ENCODE results near the gene DCAF8.

Gene DCAF8

DNA sequence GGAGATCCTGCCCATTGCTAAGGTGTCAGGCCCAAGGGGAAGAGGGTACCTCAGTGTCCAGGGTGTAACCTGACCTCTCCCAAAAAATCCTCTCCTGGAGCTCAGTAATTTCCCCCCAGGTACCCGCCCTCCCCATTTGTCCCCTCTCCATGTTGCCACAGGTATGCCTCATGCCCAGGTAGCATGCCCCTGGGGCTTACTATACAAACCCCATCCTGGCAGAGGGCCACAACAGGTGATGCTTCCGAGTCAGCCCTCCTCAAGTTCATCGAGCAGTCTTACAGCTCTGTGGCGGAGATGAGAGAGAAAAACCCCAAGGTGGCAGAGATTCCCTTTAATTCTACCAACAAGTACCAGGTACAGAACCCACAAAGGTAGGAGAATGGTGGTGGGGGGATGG lies 95.3 kb downstream of the DCAF8 start:
- TF ChIP-seq, protein P1, sequence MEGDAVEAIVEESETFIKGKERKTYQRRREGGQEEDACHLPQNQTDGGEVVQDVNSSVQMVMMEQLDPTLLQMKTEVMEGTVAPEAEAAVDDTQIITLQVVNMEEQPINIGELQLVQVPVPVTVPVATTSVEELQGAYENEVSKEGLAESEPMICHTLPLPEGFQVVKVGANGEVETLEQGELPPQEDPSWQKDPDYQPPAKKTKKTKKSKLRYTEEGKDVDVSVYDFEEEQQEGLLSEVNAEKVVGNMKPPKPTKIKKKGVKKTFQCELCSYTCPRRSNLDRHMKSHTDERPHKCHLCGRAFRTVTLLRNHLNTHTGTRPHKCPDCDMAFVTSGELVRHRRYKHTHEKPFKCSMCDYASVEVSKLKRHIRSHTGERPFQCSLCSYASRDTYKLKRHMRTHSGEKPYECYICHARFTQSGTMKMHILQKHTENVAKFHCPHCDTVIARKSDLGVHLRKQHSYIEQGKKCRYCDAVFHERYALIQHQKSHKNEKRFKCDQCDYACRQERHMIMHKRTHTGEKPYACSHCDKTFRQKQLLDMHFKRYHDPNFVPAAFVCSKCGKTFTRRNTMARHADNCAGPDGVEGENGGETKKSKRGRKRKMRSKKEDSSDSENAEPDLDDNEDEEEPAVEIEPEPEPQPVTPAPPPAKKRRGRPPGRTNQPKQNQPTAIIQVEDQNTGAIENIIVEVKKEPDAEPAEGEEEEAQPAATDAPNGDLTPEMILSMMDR (IDR thresholded peaks at IDR 0.05; ENCODE audit: low read length), result no peak
- no peak for TF ChIP-seq EZH2phosphoT487 (IDR thresholded peaks at IDR 0.05; ENCODE audit: low read length)
- TF ChIP-seq EZH2 (optimal IDR thresholded peaks at IDR 0.05; ENCODE audit: low read depth, low read length), result no peak
- DNase-seq, result no peak
- H3K36me3 ChIP-seq (replicated peaks; ENCODE audit: insufficient read depth, low read length), result no peaks in the 10 kb centered on the region
- no peak overlapping the region for H3K4me2 ChIP-seq (ENCODE audit: low read depth, low read length)
- H3K9me3 ChIP-seq (replicated peaks; ENCODE audit: insufficient read depth, low read length), result no peaks in the 10 kb centered on the region
- no peak overlapping the region for H3K4me3 ChIP-seq (ENCODE audit: low read length)
- no peak overlapping the region for H2AFZ ChIP-seq (ENCODE audit: low read length)
- no peak overlapping the region for H3K27ac ChIP-seq (ENCODE audit: low read length)
- H3K9ac ChIP-seq (ENCODE audit: low read length), result no peak overlapping the region
- H3K79me2 ChIP-seq (ENCODE audit: low read length), result no peaks in the 10 kb centered on the region
- no peaks in the 10 kb centered on the region for H3F3A ChIP-seq (ENCODE audit: insufficient read depth, low read length)
- no peaks in the 10 kb centered on the region for H3K9me2 ChIP-seq (replicated peaks; ENCODE audit: insufficient read depth, low read length)
- H3K4me1 ChIP-seq (ENCODE audit: low read length), result no peaks in the 10 kb centered on the region
- H3K27me3 ChIP-seq (replicated peaks; ENCODE audit: insufficient read depth, low read length), result peaks cover 8% of the 10 kb centered on the region; the same call in 1 of the 2 replicates
- H4K20me1 ChIP-seq (ENCODE audit: insufficient read depth, low read length), result no peaks in the 10 kb centered on the region

- H3K27me3 ChIP-seq (replicated peaks; ENCODE audit: insufficient read depth, low read length), result peaks cover 8% of the 10 kb centered on the region; the same call in 1 of the 2 replicates
- no peaks in the 10 kb centered on the region for H3K9me2 ChIP-seq (replicated peaks; ENCODE audit: insufficient read depth, low read length)
- no peak overlapping the region for H3K4me2 ChIP-seq (ENCODE audit: low read depth, low read length)
- H2AFZ ChIP-seq (ENCODE audit: low read length), result no peak overlapping the region
- no peaks in the 10 kb centered on the region for H3F3A ChIP-seq (ENCODE audit: insufficient read depth, low read length)
- H3K4me3 ChIP-seq (ENCODE audit: low read length), result no peak overlapping the region
- no peak for TF ChIP-seq EZH2phosphoT487 (IDR thresholded peaks at IDR 0.05; ENCODE audit: low read length)
- DNase-seq, result no peak
- H3K27ac ChIP-seq (ENCODE audit: low read length), result no peak overlapping the region
- H4K20me1 ChIP-seq (ENCODE audit: insufficient read depth, low read length), result no peaks in the 10 kb centered on the region
- no peaks in the 10 kb centered on the region for H3K9me3 ChIP-seq (replicated peaks; ENCODE audit: insufficient read depth, low read length)
- no peak overlapping the region for H3K9ac ChIP-seq (ENCODE audit: low read length)
- no peaks in the 10 kb centered on the region for H3K4me1 ChIP-seq (ENCODE audit: low read length)
- no peaks in the 10 kb centered on the region for H3K36me3 ChIP-seq (replicated peaks; ENCODE audit: insufficient read depth, low read length)
- no peaks in the 10 kb centered on the region for H3K79me2 ChIP-seq (ENCODE audit: low read length)
Observed at GRCh38 chr1:160166166-160166868, 96.0 kb downstream of the DCAF8 start.

Data from MM.1S (cell line).